ENCODE data around the gene ZNF577.

DNA sequence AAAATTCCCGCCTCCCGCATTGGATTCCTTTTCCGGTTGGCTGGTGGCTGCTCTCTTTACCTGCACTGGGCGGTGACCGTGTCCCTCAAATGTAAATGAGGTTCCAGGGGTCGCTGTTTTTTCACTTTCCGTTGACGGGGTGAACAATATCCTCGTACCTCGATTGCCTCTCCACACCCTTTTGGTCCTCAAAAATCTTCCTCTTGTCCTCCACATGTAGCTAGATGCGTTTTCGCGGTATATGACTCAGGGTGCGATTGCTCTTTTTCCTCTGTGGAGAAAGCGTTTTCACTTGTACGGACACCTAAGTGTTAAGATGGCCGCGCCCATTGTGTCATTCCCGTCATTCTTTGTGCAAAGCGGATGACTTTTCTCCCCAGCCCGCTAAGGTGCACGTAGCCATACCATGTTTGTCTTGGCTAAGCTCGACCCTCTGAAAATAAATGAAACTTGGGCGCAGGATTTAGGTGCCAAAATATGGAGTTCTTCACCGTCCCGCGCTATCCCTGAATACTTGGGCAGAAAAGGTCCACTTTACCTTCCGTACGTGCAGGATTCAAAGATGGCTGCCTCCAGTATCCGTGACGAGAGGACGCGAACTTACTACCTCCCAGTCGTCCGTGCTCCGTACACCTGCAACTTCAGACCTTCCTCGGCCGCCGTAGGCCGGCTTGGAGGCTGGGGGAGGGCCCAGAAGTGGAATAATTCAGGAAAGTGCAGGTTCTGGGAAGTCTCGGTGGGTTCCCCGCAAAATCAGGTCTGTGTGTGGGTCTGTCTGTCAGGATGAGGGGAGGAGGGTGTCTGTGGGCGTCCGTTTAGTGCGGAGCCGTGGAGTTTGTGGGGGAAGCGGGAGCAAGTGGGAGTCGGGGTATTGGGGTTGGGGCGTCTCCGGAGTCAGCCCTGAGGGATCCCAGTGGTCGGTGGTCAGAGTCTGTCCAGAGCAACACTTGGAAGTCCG lies 39.3 kb upstream of the ZNF577 start, which contains the start of gene ZNF613:
- TF ChIP-seq, protein P1, sequence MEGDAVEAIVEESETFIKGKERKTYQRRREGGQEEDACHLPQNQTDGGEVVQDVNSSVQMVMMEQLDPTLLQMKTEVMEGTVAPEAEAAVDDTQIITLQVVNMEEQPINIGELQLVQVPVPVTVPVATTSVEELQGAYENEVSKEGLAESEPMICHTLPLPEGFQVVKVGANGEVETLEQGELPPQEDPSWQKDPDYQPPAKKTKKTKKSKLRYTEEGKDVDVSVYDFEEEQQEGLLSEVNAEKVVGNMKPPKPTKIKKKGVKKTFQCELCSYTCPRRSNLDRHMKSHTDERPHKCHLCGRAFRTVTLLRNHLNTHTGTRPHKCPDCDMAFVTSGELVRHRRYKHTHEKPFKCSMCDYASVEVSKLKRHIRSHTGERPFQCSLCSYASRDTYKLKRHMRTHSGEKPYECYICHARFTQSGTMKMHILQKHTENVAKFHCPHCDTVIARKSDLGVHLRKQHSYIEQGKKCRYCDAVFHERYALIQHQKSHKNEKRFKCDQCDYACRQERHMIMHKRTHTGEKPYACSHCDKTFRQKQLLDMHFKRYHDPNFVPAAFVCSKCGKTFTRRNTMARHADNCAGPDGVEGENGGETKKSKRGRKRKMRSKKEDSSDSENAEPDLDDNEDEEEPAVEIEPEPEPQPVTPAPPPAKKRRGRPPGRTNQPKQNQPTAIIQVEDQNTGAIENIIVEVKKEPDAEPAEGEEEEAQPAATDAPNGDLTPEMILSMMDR (IDR thresholded peaks at IDR 0.05; ENCODE audit: poor library complexity), result peak; percentile 50
- no peak for TF ChIP-seq EZH2 (IDR thresholded peaks at IDR 0.05; ENCODE audit: borderline replicate concordance)
- TF ChIP-seq EZH2phosphoT487 (IDR thresholded peaks at IDR 0.05; ENCODE audit: low read depth, severe bottlenecking, unreplicated experiment), result no peak
